GM18519 (cell line): ENCODE measurements around the gene ZBTB39.
"Not testable (repeated sequence)": the region's sequence is repeated elsewhere in the genome, so short reads cannot be mapped to it uniquely, and the experiment has no call there.

Source experiments
- ATAC-seq: cut with Tn5 transposase; IDR thresholded peaks from one replicate; pipeline ENCODE4 v1.9.1; 2021; ENCODE audit warnings: mild to moderate bottlenecking, moderate library complexity; ENCODE audit not compliant: unreplicated experiment, low FRiP score

Gene ZBTB39, protein sequence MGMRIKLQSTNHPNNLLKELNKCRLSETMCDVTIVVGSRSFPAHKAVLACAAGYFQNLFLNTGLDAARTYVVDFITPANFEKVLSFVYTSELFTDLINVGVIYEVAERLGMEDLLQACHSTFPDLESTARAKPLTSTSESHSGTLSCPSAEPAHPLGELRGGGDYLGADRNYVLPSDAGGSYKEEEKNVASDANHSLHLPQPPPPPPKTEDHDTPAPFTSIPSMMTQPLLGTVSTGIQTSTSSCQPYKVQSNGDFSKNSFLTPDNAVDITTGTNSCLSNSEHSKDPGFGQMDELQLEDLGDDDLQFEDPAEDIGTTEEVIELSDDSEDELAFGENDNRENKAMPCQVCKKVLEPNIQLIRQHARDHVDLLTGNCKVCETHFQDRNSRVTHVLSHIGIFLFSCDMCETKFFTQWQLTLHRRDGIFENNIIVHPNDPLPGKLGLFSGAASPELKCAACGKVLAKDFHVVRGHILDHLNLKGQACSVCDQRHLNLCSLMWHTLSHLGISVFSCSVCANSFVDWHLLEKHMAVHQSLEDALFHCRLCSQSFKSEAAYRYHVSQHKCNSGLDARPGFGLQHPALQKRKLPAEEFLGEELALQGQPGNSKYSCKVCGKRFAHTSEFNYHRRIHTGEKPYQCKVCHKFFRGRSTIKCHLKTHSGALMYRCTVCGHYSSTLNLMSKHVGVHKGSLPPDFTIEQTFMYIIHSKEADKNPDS

DNA sequence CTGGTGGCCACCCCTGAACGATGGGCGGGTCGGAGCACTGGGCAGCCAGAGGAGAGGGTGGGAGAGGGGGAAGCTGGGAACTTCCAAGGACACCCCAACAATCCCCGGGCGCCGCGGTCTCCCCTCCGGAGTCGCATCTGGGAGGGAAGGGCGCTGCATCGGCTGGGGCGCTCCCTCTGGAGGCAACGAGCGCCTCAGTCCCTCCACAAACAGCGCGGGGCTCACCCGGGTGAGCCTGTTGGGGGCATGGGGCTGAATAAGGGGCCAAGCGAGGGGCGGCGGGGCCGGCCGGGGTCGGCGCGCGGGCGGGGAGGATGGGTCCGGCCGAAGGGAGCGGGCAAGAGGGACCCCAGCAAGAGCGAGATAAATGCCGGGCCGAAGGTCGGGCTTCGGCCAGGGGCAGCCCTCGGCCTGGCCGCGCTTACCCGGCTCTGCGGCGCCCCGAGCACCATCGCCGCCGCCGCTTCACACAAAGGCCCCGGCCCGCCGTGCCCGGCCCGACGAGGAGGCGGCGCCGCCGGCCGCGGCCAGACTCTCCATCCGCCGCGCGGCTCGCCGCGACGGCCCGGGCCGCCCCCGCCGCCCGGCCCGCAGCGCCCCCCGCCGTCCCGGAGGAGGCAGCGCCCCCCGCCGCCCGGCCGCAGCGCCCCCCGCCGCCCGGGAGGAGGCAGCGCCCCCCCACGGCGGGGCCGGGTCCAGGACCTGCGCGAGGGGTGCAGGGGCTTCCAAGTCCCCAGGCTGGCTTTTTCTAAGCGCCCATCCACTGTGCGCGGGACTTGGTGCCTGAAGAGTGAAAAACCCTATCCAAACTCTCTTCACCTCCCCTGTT lies at the start of gene ZBTB39:
TSS of gene ZBTB39 (minus strand) at position 567 of the 829 bp plus-strand sequence. CDS start 1,629 bp downstream, outside the sequence.
- ATAC-seq = peak; percentile 33

DNA sequence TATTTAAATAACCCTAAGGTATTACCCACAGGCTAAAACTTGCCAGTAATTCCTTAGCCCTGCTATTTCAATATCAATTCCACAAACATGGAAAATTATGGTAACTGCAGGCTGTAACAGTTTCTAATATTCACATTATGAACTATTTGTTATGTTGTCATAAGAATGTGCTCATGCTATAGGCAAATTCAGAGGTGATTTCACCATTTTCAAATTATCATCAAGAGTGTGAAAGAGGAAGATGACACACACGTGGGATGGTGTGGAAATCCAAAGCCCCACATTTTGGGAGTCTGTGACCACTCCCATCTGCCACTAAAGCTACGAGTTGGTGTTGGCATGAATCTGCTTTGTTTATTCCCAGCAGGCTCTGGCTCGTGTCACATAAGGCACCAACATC lies 49.5 kb upstream of the ZBTB39 start:
- ATAC-seq = no peak

DNA sequence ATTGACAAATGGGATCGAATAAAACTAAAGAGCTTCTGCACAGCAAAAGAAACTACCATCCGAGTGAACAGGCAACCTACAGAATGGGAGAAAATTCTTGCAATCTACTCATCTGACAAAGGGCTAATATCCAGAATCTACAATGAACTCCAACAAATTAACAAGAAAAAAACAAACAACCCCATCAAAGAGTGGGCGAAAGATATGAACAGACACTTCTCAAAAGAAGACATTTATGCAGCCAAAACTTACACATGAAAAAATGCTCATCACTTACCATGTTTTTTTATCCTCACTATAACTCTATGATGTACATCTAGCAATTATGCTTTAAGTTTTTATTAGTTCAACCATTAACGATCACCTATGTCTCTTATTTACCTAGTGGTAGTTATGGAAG lies 47.6 kb upstream of the ZBTB39 start:
- ATAC-seq = not testable (repeated sequence)

DNA sequence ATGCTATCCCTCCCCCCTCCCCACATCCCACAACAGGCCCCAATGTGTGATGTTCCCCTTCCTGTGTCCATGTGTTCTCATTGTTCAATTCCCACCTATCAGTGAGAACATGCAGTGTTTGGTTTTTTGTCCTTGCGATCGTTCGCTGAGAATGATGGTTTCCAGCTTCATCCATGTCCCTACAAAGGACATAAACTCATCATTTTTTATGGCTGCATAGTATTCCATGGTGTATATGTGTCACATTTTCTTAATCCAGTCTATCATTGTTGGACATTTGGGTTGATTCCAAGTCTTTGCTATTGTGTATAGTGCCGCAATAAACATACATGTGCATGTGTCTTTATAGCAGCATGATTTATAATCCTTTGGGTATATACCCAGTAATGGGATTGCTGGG lies 46.8 kb upstream of the ZBTB39 start:
- ATAC-seq = not testable (repeated sequence)

DNA sequence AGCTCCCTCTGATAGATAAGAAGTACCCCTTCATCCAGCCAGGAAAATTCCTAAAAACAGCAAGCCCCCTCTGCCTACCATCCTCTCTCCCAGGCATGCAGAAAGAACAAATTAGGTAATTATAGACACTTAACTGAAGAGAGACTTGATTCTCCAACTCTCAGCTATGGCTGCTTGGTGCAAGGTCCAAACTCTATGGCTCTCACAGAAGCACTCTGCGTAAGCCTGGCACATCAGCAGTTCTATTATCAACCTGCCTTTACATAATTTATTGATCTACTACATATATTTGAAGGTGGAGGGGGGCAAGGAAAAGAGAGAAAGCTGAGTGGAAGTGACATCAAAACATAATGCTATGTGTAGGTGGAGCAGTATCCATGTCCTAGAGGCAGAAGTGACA lies 44.7 kb upstream of the ZBTB39 start:
- ATAC-seq = no peak

DNA sequence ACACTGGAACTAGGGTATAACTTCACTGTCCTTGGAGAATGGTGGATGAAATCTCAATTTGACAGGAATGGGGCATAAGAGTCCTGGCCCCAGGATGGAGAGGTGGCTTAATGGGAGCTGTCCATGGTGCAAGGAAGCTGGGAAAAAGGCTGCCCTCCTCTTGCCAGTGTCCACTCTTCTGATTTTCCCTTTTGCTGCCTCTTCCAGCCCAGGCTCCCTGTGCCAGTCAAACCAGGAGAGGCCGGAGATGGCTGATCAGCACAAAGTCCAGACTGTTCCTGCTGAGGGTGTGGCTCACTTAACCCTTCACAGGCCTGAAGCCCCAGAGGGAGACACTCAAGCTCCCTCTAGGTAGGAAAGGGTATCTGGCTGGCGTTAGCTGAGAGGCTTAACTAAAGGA lies 43.5 kb upstream of the ZBTB39 start, which contains the start of gene MYO1A:
TSS of gene MYO1A (minus strand) at position 240 of the 400 bp plus-strand sequence. CDS start 1,806 bp downstream, outside the sequence.
- no peak for ATAC-seq

DNA sequence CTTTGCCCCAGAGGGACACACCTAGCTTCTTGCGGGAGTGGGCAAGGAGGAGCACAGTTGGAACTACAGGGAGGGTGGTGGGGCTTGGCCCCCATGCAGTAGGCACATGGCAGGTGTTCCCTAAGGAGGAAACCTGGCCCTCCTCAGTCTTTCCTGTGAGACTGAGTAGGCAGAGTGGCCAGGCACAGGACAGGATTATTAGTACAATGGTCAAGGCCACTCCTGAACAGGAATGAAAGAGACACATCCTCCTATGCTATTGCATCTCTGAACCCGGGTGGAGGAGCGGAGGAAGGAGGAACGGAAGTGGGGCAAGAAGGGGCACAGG lies 42.7 kb upstream of the ZBTB39 start:
- no peak for ATAC-seq

DNA sequence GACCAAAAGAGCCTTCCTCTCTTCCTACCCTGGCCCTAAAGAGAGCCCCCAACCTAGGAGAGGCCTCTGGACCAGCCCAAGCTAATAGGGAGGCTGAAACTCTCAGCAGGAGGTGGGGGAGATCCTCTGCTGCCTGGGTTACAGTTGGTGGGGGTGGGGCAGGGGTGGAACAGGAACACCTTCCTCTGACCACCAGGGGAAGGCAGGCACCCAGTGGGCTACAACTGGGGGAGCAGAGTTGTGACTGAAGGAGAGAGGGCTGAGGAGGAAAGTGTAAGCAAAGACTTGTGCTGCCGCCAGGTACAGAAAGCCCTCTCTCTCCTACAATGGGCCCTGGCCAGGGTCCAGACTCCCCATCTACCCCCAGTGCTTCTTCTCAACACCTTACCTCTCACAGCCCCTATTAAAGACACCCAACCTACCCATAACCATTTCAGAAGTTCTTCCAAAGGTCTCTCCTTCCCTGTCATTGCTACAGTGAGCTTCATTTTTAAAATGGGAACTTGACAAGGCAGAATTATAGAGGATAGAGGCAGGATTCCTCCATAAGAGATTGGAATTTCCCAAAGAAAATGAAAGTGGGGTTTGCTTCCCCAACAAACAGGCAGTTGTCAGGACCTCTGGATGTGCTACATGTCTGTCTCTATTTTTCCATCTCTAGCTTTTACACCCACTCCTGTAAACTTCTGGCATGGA lies 42.2 kb upstream of the ZBTB39 start:
- no peak for ATAC-seq

DNA sequence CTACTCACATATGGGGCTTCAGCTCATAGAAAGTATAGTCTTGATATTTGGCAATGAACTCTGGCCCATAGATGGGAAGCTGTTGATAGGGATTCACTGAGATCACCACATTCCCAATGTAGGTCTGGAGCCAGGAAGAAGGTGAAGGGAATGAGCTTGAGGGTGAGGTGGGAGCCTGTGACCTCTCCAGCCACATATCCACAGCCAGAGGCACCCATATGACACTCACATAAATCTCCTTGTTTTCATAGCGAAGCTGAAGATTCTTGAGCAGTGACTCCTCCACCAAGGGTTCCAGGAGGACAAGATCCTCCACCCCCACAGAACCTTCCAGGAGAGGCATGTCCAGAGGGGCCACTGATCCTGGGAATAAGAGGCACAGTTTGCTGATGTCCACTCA lies 41.6 kb upstream of the ZBTB39 start:
- ATAC-seq = no peak

DNA sequence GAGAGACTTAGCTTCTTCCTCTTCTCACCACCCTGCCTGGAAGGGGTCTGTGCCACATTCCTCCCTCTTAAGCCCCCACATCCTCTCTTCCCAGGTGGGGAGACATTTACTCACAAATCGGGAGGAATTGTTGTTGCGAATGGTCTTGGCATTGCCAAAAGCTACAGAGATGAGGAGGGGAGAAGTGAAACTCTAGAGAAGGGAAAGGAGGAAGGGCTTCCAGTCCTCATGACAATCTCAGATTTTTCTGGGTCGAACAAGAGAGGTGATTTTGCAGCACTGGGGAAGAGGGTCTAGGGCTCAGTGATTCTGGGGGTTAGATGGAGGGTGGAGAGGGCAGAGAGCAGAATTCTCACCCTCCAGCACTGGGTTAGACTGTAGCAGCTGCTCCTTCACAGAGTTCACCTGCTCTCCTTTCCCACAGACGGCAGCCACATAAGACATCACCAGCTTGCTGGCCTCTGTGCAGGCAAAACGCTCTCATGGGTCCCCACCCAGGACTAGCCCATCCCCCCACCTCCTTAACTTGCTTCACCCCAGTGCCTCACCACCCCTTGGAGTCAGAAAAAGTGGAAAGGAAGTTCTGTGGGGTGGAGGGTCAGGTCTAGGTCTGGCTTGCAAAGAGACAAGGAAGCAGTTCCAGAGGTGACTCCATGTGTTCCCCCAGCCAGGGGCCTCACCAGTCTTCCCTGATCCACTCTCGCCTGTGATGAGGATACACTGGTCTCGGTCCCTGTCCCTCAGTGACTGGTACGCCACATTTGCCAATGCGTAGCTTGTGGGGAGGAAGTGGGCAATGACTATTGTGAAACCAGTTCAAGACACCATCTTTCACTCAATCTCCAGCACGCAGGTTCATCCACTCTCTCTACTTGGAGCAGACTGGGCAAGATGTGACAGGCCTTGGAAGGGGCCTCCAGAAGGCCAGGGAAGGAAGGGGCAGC lies 40.9 kb upstream of the ZBTB39 start:
- no peak for ATAC-seq

DNA sequence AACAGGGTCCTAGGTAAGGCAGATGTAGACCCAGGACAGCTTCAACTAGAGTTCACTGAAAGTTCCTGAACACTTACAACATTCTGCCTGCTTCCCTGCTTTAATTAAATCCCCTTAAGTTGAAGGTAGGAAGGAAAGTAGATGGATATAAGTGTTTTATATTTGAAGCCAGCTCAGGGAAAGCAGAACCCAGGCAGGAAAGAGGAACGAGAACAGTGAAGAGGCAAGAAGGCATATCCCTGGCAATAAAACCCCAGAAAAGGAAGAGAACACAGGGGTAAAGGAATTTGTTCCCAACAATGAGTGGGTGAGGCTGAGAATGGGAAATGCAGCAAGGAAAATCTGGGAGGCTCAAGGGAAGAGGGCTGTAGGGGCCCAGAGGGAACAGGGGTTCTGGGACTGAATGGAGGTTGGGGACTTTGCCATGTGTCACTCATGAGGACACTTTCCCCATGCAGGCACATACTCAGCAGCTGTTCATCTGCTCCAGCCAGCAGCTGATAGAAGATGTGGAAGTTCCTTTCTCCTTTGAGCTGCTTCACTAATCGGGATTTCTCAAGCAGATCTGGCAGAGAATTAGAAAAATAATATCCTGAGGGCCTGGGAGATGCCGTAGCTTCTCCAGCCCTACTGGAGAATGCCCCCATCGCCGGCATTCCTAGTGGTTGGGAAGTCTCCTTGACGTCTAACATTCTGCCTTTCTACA lies 39.9 kb upstream of the ZBTB39 start:
- ATAC-seq = no peak

DNA sequence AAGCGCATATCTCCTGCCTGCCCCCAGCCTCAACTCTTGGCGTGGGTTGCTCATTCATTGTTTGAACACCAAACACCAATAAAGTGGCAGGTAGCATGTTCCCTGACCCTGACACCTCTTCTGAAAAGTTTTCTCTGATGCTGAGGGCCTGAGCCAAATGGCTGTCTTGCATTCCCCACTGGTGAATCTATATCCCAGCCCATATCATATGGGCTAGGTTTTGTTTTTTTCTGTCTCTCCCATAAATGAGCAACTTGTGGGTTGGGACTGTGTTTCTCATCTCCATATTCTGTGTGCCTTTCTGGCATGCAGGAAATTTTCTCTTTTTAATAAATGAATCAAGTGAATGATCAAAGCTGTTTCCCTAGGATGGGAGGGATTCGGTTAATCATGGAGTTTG lies 38.5 kb upstream of the ZBTB39 start:
- no peak for ATAC-seq

DNA sequence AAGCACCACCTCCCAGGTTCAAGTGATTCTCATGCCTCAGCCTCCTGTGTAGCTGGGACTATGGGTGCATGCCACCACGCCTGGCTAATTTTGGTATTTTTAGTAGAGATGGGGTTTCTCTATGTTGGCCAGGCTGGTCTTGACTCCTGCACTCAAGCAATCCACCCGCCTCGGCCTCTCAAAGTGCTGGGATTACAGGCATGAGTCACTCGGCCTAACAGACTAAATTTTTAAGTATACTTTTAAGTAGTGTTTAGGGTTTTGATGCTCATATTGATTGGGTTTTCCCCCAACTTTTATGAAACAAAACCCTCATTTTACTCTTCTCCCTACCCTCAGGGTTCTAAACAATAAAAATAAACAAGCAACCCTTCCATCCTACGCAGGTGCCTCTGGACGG lies 38.1 kb upstream of the ZBTB39 start:
- no peak for ATAC-seq

DNA sequence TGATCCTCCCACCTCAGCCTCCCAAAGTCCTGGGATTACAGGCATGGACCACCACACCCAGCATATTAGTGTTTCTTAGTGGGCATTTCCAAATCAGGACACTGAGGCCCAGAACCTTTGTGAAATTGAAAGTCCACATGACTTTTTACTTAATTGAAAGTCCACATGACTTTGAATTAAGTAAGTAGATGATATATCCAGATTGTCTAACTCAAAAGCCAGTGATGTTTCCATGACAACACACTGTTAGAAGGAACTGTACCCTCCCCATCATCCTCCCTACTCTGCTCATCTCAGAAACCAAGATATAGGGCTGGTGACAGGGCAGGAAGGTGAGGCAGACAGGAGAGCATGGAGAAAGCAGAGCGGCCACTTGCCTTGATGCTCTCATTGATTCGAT lies 36.3 kb upstream of the ZBTB39 start:
- no peak for ATAC-seq

DNA sequence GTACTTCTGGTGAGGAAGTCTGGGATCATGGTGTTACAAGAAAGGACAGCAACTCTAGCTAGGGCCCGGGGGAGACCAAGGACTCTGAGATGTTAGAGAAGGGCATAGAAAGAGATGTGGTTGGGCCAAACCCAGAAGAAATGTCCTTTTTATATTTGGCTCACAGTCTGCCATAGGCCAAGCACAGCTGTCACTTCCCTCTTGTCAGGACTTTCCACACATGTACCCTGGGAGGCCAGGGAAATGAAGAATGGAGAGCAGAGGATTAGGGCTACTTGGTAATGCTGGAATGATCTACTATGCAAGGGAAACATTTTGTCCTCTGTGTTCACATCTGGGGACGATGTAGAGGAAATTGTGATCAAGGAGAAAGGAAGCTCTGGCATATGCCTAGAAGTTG lies 34.4 kb upstream of the ZBTB39 start:
- ATAC-seq = no peak

DNA sequence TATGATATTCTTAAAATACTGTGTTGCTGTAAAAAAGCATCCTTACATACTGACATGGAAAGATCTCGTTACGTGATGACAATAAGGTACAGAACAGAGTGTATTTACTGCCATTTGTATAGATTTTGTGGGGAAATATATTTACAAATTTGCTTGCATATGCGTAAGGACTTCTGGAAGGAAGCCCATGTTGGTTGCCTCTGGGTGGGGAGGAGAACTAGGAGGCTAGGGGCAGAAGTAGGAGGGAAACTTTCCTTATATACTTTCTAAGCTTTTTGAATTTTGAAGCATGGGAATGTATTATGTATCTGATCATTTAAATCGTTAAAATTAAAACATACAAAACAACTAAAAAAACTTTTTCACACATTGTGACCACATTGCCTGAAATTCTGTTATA lies 33.9 kb upstream of the ZBTB39 start:
- ATAC-seq = no peak

DNA sequence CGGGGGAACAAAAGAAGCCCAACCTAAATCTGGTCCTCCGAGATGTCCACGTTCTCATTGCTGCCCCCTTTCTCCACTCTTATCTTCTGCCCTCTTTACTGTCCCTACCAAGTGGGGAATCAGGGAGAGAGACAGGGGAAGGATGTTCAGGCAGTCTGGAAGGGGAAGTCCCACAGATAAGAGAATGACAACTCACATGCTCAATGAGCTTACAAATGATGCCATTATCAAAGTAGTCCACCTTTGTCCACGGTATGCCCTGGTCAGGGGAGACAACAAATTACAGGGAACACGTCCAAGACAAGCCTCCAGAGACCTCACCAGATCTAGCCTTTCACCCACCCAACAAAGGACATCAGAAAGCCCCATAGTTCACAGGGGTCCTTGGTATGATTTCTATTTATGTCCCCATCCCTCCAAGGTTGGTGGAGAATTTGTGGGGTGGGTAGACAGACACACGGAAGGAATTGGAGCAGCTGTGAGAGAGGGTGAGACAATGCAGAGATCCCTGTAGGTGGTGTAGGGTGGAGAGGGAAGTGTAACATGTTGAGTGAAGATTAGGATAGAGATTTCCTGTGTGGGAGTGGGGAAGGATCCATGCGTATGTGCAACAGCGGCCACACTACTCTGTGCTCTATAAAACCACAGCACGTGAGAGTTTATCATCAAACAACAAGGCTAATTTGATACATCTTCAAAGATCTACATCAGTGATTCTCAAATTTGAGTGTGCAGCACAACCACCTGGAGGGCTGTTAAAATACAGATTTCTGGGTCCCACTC lies 32.9 kb upstream of the ZBTB39 start:
- no peak for ATAC-seq

DNA sequence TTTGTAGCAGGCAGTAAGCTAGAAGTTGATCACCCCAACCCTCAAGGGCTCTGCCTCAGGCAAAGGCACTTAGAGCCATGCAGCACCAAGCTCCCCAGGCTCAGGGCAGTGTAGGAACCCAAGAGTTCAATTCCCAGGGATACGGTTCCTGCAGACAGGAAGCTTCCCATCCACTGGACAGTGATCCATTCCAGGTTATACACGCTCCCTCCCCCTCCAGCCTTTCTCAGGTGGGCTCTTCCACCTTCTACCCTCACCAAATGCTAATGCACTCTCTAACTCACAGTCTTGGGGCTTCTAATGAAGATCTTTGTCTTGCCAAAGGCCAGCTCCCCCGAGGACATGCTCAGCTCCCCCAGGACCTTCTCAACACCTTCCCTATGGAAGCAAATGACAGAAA lies 30.9 kb upstream of the ZBTB39 start:
- no peak for ATAC-seq
